Panc1 (cell line): ENCODE measurements around the gene AMER2. TPM values are rescaled to one million over a fixed set of nuclear protein-coding genes. Genes with fewer than 3 reads are reported as not detected.

Experiments
- ATAC-seq: fragments of 200-7000 bp; cut with Tn5 transposase; 2 replicates; pipeline ENCODE4 v1.9.1; 2020; ENCODE audit warnings: mild to moderate bottlenecking, moderate library complexity
- Bru-seq: library from RNA; stranded (reverse); fragments of 400-500 nt; gene quantifications from one replicate; lab custom pipeline; 2021; lab: Mats Ljungman, UMichigan
- BruChase-seq, 2 experiments: library from RNA; stranded (reverse); fragments of 400-500 nt; gene quantifications; one replicate each; lab custom pipeline; 2021; lab: Mats Ljungman, UMichigan
- BruUV-seq: library from RNA; stranded (reverse); fragments of 400-500 nt; replicated peaks from 2 replicates; lab custom pipeline; 2021; lab: Mats Ljungman, UMichigan
- CTCF ChIA-PET: fragments of 300-600 bp; sonication (Branson Sonifier 250); formaldehyde crosslinking; loops from one replicate; lab custom pipeline; 2022; ENCODE audit warnings: antibody characterized with exemption; lab: Charles Lee
- POLR2A ChIA-PET: fragments of 300-600 bp; sonication (Branson Sonifier 250); formaldehyde crosslinking; loops from one replicate; lab custom pipeline; 2022; ENCODE audit warnings: antibody characterized with exemption; lab: Charles Lee
- DNase-seq: peaks from one replicate; pipeline ENCODE4 v3.0.0-alpha.2; 2010; ENCODE audit warnings: low read depth, low spot score
- H3K27ac ChIP-seq: 2 replicates; pipeline ENCODE4 v1.5.1; 2011; ENCODE audit warnings: mild to moderate bottlenecking, low read length, inconsistent platforms
- H3K27me3 ChIP-seq: fragments of 200-500 bp; sonication (Bioruptor generic); 2 replicates; pipeline ENCODE4 v1.6.0; 2014; ENCODE audit warnings: low read length, inconsistent platforms; ENCODE audit not compliant: control insufficient read depth, insufficient read depth
- H3K36me3 ChIP-seq: fragments of 200-500 bp; sonication (Bioruptor generic); 2 replicates; pipeline ENCODE4 v1.5.1; 2014; ENCODE audit warnings: inconsistent platforms, mild to moderate bottlenecking, low read length, moderate library complexity; ENCODE audit not compliant: control insufficient read depth, insufficient read depth
- H3K4me1 ChIP-seq: 2 replicates; pipeline ENCODE4 v1.5.1; 2011; ENCODE audit warnings: inconsistent platforms, mild to moderate bottlenecking, low read length, moderate library complexity; ENCODE audit not compliant: control insufficient read depth, insufficient read depth
- H3K4me3 ChIP-seq, 2 experiments: 2 replicates each; pipeline ENCODE4 v1.5.1; 2011 to 2012; ENCODE audit warnings: low read depth in 2 of 2, low read length in 2 of 2, mild to moderate bottlenecking in 2 of 2, inconsistent platforms in 1 of 2, moderate library complexity in 1 of 2
- H3K9me3 ChIP-seq: fragments of 200-500 bp; sonication (Bioruptor generic); 2 replicates; pipeline ENCODE4 v1.5.1; 2014; ENCODE audit warnings: low read depth, mild to moderate bottlenecking, inconsistent platforms, low read length, moderate library complexity; ENCODE audit not compliant: control insufficient read depth, insufficient read depth
- POLR2AphosphoS5 ChIP-seq: IDR thresholded peaks from 2 replicates; pipeline ENCODE4 v1.6.1; 2012; ENCODE audit warnings: mild to moderate bottlenecking, low read depth, low read length, moderate library complexity
- SIN3A ChIP-seq: IDR thresholded peaks from 2 replicates; pipeline ENCODE4 v1.6.1; 2012; ENCODE audit warnings: low read depth, mild to moderate bottlenecking, low read length, moderate library complexity, borderline replicate concordance; ENCODE audit not compliant: insufficient read depth
- TCF7L2 ChIP-seq: IDR thresholded peaks from 2 replicates; pipeline ENCODE4 v1.6.1; 2011; ENCODE audit warnings: mild to moderate bottlenecking, low read depth, low read length, inconsistent platforms
- in situ Hi-C: cut with HindIII; loops from 2 replicates; pipeline ENCODE4 v1.10.0; 2016; ENCODE audit warnings: low sequenced_read_pairs, low pct_unique_long_range_greater_than_20kb
- intact Hi-C: fragments of 100-400 bp; cut with micrococcal nuclease; formaldehyde crosslinking; loops from one replicate; pipeline ENCODE4 v1.10.0; 2022; ENCODE audit not compliant: unreplicated experiment
- long read RNA-seq: library from polyadenylated mRNA; unstranded; transcript quantifications from one replicate; pipeline ENCODE4 v2.0.0, GENCODE V29; 2021; ENCODE audit not compliant: unreplicated experiment
- polyA plus RNA-seq: library from polyadenylated mRNA; unstranded; fragments of >200 nt; gene quantifications from one replicate; pipeline ENCODE4 v1.2.1, GENCODE V29; 2012; ENCODE audit warnings: missing spikeins; ENCODE audit not compliant: insufficient read length
- total RNA-seq: library from RNA; stranded (reverse); gene quantifications from one replicate; pipeline ENCODE4 v1.2.1, GENCODE V29; 2021; ENCODE audit not compliant: unreplicated experiment
- TF ChIP-seq, protein P1 (sequence below), 2 experiments: IDR thresholded peaks; 2 replicates each; pipeline ENCODE4 v1.6.1; 2011 to 2012; ENCODE audit warnings: low read depth in 2 of 2, control low read depth in 1 of 2, low read length in 1 of 2, mild to moderate bottlenecking in 1 of 2, moderate library complexity in 1 of 2; ENCODE audit not compliant: insufficient read depth in 1 of 2
- TF ChIP-seq, protein P2 (sequence below): fragments of 450-650 bp; IDR thresholded peaks from 2 replicates; pipeline ENCODE4 v1.5.1; 2017; ENCODE audit warnings: mild to moderate bottlenecking

AMER2 gene, protein sequence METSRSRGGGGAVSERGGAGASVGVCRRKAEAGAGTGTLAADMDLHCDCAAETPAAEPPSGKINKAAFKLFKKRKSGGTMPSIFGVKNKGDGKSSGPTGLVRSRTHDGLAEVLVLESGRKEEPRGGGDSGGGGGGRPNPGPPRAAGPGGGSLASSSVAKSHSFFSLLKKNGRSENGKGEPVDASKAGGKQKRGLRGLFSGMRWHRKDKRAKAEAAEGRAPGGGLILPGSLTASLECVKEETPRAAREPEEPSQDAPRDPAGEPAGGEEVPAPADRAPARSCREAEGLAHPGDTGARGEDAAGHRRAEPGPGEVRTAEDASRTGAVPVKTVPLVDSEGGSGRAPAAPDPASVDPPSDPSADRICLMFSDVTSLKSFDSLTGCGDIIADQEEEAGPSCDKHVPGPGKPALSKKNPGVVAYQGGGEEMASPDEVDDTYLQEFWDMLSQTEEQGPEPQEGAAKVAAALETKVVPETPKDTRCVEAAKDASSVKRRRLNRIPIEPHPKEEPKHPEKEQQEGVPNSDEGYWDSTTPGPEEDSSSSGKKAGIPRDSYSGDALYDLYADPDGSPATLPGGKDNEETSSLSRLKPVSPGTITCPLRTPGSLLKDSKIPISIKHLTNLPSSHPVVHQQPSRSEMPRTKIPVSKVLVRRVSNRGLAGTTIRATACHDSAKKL
- not detected for total RNA-seq
- polyA plus RNA-seq: not detected
- not detected for Bru-seq, nascent RNA
- BruChase-seq, experiment 1, labeled RNA remaining after a 2-hour chase: not detected
- BruChase-seq, experiment 2, labeled RNA remaining after a 6-hour chase: not detected
- long read RNA-seq: 0 reads

DNA sequence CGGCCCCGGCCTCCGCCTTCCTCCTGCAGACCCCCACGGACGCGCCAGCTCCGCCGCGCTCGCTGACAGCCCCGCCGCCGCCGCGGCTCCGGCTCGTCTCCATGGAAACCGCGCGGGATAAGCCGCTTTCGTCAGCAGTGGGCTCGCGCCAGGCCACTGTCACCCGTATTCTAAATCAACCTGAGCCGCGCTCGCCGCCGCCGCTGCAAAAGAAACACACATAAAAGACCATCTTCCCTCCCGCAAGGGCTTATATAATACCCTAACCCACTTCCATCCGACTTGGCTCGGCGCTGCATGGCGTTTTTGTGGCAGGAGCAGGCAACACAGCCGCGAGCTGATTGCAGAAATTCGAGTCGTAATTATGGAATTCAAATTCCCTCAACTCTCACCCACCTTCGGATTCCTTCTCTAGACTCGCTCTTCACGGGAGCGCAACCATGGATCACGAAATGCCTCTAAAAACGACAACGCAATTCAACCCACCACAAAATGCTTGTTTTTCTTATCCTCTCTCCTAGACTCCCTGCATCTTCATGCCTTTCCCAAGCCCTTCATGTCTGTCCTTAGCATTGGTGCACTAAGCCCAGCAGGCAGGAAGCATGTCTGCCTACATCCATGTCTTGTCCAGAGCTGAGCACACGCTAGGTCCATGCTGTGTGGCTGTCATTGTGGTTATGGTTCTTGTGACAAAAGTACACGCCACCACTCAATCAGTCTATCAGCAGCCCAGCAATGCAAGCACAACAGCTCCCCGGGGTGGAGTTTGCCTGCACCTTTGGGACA, at the start of gene AMER2:
Gene AMER2 (minus strand): TSS at position 772 of the 786 bp plus-strand sequence. CDS start 669 bp downstream, at position 103.
- ChIA-PET POLR2A (interaction anchor here (0.5 kb wide), 1 partner anchor 1066 kb away, joined by 3 read pairs; no protein-coding TSS in a partner anchor), CTCF (no interaction called here)
- ATAC-seq (no peak), DNase-seq (no peak)
- no peaks in the 10 kb centered on the region for H3K36me3 ChIP-seq
- H3K27me3 ChIP-seq: peaks cover 3% of the 10 kb centered on the region
- no TSS peak for BruUV-seq
- no peaks in the 10 kb centered on the region for H3K9me3 ChIP-seq
- intact Hi-C loops: no loop called here
- in situ Hi-C loops: no loop called here
- TF ChIP-seq POLR2AphosphoS5 (no peak), TCF7L2 (no peak), SIN3A (no peak)
- TF ChIP-seq, protein P1, sequence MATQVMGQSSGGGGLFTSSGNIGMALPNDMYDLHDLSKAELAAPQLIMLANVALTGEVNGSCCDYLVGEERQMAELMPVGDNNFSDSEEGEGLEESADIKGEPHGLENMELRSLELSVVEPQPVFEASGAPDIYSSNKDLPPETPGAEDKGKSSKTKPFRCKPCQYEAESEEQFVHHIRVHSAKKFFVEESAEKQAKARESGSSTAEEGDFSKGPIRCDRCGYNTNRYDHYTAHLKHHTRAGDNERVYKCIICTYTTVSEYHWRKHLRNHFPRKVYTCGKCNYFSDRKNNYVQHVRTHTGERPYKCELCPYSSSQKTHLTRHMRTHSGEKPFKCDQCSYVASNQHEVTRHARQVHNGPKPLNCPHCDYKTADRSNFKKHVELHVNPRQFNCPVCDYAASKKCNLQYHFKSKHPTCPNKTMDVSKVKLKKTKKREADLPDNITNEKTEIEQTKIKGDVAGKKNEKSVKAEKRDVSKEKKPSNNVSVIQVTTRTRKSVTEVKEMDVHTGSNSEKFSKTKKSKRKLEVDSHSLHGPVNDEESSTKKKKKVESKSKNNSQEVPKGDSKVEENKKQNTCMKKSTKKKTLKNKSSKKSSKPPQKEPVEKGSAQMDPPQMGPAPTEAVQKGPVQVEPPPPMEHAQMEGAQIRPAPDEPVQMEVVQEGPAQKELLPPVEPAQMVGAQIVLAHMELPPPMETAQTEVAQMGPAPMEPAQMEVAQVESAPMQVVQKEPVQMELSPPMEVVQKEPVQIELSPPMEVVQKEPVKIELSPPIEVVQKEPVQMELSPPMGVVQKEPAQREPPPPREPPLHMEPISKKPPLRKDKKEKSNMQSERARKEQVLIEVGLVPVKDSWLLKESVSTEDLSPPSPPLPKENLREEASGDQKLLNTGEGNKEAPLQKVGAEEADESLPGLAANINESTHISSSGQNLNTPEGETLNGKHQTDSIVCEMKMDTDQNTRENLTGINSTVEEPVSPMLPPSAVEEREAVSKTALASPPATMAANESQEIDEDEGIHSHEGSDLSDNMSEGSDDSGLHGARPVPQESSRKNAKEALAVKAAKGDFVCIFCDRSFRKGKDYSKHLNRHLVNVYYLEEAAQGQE (IDR thresholded peaks at IDR 0.05; ENCODE audit: insufficient read depth in 1 of 2, low read depth in 2 of 2, low read length in 1 of 2): no peak
- TF ChIP-seq, protein P2, sequence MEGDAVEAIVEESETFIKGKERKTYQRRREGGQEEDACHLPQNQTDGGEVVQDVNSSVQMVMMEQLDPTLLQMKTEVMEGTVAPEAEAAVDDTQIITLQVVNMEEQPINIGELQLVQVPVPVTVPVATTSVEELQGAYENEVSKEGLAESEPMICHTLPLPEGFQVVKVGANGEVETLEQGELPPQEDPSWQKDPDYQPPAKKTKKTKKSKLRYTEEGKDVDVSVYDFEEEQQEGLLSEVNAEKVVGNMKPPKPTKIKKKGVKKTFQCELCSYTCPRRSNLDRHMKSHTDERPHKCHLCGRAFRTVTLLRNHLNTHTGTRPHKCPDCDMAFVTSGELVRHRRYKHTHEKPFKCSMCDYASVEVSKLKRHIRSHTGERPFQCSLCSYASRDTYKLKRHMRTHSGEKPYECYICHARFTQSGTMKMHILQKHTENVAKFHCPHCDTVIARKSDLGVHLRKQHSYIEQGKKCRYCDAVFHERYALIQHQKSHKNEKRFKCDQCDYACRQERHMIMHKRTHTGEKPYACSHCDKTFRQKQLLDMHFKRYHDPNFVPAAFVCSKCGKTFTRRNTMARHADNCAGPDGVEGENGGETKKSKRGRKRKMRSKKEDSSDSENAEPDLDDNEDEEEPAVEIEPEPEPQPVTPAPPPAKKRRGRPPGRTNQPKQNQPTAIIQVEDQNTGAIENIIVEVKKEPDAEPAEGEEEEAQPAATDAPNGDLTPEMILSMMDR: no peak
- H3K4me3 ChIP-seq: no peak within 1 kb of the TSS
- no peak within 1 kb of the TSS for H3K27ac ChIP-seq
- H3K4me1 ChIP-seq: no peaks in the 10 kb centered on the region

DNA sequence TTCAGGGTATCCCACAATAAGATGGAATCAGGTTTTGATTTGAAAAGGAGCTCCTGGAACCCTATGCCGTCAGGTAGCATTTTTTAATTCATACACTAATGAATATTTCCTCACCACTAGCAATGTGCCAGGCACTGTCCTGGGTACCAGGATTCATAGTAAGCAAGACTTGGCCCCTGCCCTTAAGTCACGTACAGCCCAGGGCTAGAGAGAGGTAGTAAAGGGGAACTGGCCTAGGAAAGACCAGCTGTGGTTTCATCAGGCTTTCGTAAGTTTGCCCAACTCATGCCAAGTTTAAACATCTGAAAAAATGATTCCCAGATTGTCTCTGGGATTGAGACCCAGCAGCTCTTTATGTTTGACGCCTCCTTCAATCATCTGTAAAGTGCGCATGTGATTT, 45.9 kb upstream of the AMER2 start:
- CTCF ChIA-PET: no interaction called here
- no peak for ATAC-seq

More for the DNA sequence above, 45.9 kb upstream of the AMER2 start:
- no peaks in the 10 kb centered on the region for H3K36me3 ChIP-seq
- POLR2A ChIA-PET: no interaction called here
- no peak overlapping the region for H3K4me3 ChIP-seq
- BruUV-seq: no TSS peak
- in situ Hi-C loops (no loop called here), intact Hi-C loops (no loop called here)
- no peak overlapping the region for H3K27ac ChIP-seq
- DNase-seq: no peak
- no peaks in the 10 kb centered on the region for H3K9me3 ChIP-seq
- TF ChIP-seq TCF7L2: no peak
- no peak for TF ChIP-seq SIN3A
- TF ChIP-seq POLR2AphosphoS5: no peak
- TF ChIP-seq, protein P2: no peak
- TF ChIP-seq, protein P1 (IDR thresholded peaks at IDR 0.05; ENCODE audit: insufficient read depth in 1 of 2, low read depth in 2 of 2, low read length in 1 of 2): no peak
- H3K27me3 ChIP-seq: no peaks in the 10 kb centered on the region
- no peaks in the 10 kb centered on the region for H3K4me1 ChIP-seq
